ENCODE measurements around the gene ELAVL2.

DNA sequence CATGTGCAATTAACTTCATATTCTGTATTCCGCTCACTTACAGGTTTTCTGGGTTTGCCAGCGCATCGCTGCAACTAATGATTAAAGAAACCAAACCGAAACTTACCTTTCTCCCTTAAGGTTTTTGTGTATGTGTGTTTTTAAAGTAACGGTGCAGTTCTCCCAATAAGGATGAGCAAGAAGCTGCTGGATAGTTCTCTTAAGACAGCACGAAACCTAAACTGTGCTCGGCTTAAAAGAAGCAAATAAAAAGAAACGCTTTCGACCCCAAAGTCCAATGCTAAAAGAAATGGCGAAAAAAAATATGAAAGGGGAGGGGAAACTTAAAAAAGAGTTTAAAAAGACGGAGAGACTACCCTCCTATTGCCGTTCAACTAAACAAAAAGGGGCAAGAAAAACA is 340 bp downstream of the ELAVL2 start:
- no peak for TF ChIP-seq EZH2phosphoT487 (IDR thresholded peaks at IDR 0.05; ENCODE audit: low read length)
- TF ChIP-seq, protein P1, sequence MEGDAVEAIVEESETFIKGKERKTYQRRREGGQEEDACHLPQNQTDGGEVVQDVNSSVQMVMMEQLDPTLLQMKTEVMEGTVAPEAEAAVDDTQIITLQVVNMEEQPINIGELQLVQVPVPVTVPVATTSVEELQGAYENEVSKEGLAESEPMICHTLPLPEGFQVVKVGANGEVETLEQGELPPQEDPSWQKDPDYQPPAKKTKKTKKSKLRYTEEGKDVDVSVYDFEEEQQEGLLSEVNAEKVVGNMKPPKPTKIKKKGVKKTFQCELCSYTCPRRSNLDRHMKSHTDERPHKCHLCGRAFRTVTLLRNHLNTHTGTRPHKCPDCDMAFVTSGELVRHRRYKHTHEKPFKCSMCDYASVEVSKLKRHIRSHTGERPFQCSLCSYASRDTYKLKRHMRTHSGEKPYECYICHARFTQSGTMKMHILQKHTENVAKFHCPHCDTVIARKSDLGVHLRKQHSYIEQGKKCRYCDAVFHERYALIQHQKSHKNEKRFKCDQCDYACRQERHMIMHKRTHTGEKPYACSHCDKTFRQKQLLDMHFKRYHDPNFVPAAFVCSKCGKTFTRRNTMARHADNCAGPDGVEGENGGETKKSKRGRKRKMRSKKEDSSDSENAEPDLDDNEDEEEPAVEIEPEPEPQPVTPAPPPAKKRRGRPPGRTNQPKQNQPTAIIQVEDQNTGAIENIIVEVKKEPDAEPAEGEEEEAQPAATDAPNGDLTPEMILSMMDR (IDR thresholded peaks at IDR 0.05; ENCODE audit: low read length): no peak
